ENCODE measurements around the gene VEGFB.

Gene VEGFB

GRCh38 chr11:64286801-64287159 lies 52.4 kb downstream of the VEGFB start:
- no peak for DNase-seq (ENCODE audit: low read depth)
- no peak overlapping the region for H3K4me3 ChIP-seq (ENCODE audit: control insufficient read depth, low read depth, low read length)
- TF ChIP-seq CTCF (IDR thresholded peaks at IDR 0.05; ENCODE audit: control insufficient read depth, insufficient read depth, low read depth, low read length, missing control alignments) = no peak

GRCh38 chr11:64287676-64288352 lies 53.4 kb downstream of the VEGFB start:
- no peak for DNase-seq (ENCODE audit: low read depth)
- no peak for TF ChIP-seq CTCF (IDR thresholded peaks at IDR 0.05; ENCODE audit: control insufficient read depth, insufficient read depth, low read depth, low read length, missing control alignments)
- no peak overlapping the region for H3K4me3 ChIP-seq (ENCODE audit: control insufficient read depth, low read depth, low read length)

GRCh38 chr11:64288353-64288750 lies 54.0 kb downstream of the VEGFB start:
- no peak for DNase-seq (ENCODE audit: low read depth)
- TF ChIP-seq CTCF (IDR thresholded peaks at IDR 0.05; ENCODE audit: control insufficient read depth, insufficient read depth, low read depth, low read length, missing control alignments) = no peak
- H3K4me3 ChIP-seq (ENCODE audit: control insufficient read depth, low read depth, low read length) = no peak overlapping the region

Measured in AG09309 (cell line).